ENCODE results near the gene RFXAP. TPM values are rescaled to one million over a fixed set of nuclear protein-coding genes. Genes with fewer than 3 reads are reported as not detected.

Gene RFXAP
- total and polyA plus RNA-seq, 4 donors, result 0.60 to 3.4 (median 1.8) TPM

- no peak overlapping the region for H3K27ac ChIP-seq (ENCODE audit: low read depth in 1 of 2, low read length in 2 of 2)
- H3K9ac ChIP-seq (ENCODE audit: low read depth in 1 of 2, low read length in 2 of 2), result no peak overlapping the region
- H3K9me3 ChIP-seq (ENCODE audit: control insufficient read depth in 4 of 4, low read length in 3 of 4), result no peaks in the 10 kb centered on the region
- H3K36me3 ChIP-seq (ENCODE audit: control insufficient read depth in 4 of 4, insufficient read depth in 3 of 4, low read depth in 1 of 4, low read length in 3 of 4), result no peaks in the 10 kb centered on the region
- WGBS, result 79% methylated on average over 3 of the region's 3 CpGs
- peaks cover 0 to 2% (median 0%) of the 10 kb centered on the region in 4 donors for H3K27me3 ChIP-seq (ENCODE audit: control insufficient read depth in 4 of 4, insufficient read depth in 4 of 4, low read length in 3 of 4)
- no peak for TF ChIP-seq MAX (IDR thresholded peaks at IDR 0.05)
- TF ChIP-seq HNF4G (IDR thresholded peaks at IDR 0.05), result no peak
- TF ChIP-seq RAD21 (IDR thresholded peaks at IDR 0.05), result no peak
- TF ChIP-seq GABPA (IDR thresholded peaks at IDR 0.05 in 1 of 2, conservative IDR thresholded peaks at IDR 0.05 in 1 of 2), result no peak
- no peak for TF ChIP-seq SP1 (IDR thresholded peaks at IDR 0.05)
- TF ChIP-seq CTCF (IDR thresholded peaks at IDR 0.05; ENCODE audit: low read depth, low read length, missing input control), result no peak
- no peak for TF ChIP-seq TAF1 (conservative IDR thresholded peaks at IDR 0.05)
- TF ChIP-seq EGR1 (IDR thresholded peaks at IDR 0.05; ENCODE audit: low read depth in 2 of 2), result no peak
- no peak for TF ChIP-seq FOXA1 (IDR thresholded peaks at IDR 0.05)
- TF ChIP-seq RXRA (IDR thresholded peaks at IDR 0.05), result no peak
- no peak for TF ChIP-seq JUND (IDR thresholded peaks at IDR 0.05)
- no peak for TF ChIP-seq ZBTB33 (IDR thresholded peaks at IDR 0.05)
- no peak for TF ChIP-seq REST (IDR thresholded peaks at IDR 0.05)
- TF ChIP-seq ATF3 (IDR thresholded peaks at IDR 0.05), result no peak
- no peak for TF ChIP-seq HNF4A (conservative IDR thresholded peaks at IDR 0.05)
- TF ChIP-seq YY1 (IDR thresholded peaks at IDR 0.05), result no peak
- no peak for TF ChIP-seq NR2F2 (IDR thresholded peaks at IDR 0.05)
- no peak overlapping the region for H3K4me3 ChIP-seq (ENCODE audit: low read depth in 1 of 3, low read length in 3 of 3)
- H3K4me1 ChIP-seq (ENCODE audit: control insufficient read depth in 4 of 4, insufficient read depth in 4 of 4, low read length in 3 of 4), result no peaks in the 10 kb centered on the region
- no peak for DNase-seq (ENCODE audit: low spot score)
These were observed 23.0 kb upstream of the RFXAP start for GRCh38 chr13:36796052-36796451.

GRCh38 chr13:36801035-36801434 is 18.0 kb upstream of the RFXAP start:
- Histone ChIP-seq H3K9ac (ENCODE audit: low read depth in 1 of 2, low read length in 2 of 2) (no peak overlapping the region), H3K27ac (ENCODE audit: low read depth in 1 of 2, low read length in 2 of 2) (no peak overlapping the region), H3K4me3 (ENCODE audit: low read depth in 1 of 3, low read length in 3 of 3) (no peak overlapping the region), H3K36me3 (ENCODE audit: control insufficient read depth in 4 of 4, insufficient read depth in 3 of 4, low read depth in 1 of 4, low read length in 3 of 4) (no peaks in the 10 kb centered on the region), H3K9me3 (ENCODE audit: control insufficient read depth in 4 of 4, low read length in 3 of 4) (no peaks in the 10 kb centered on the region), H3K4me1 (ENCODE audit: control insufficient read depth in 4 of 4, insufficient read depth in 4 of 4, low read length in 3 of 4) (no peaks in the 10 kb centered on the region), H3K27me3 (ENCODE audit: control insufficient read depth in 4 of 4, insufficient read depth in 4 of 4, low read length in 3 of 4) (no peaks in the 10 kb centered on the region)
- no peak for DNase-seq (ENCODE audit: low spot score)
- 40% methylated on average over 3 of the region's 3 CpGs for WGBS
- no peak for TF ChIP-seq REST (IDR thresholded peaks at IDR 0.05)
- no peak for TF ChIP-seq HNF4G (IDR thresholded peaks at IDR 0.05)
- no peak for TF ChIP-seq YY1 (IDR thresholded peaks at IDR 0.05)
- no peak for TF ChIP-seq FOXA2 (IDR thresholded peaks at IDR 0.05)
- TF ChIP-seq FOXA1 (IDR thresholded peaks at IDR 0.05), result no peak

All from liver (tissue), 9 donors.